Measurements from ENCODE around the gene FAM117B.
A peak's percentile ranks its signal among the peaks of the same experiment; 100 is the strongest.

FAM117B gene

DNA sequence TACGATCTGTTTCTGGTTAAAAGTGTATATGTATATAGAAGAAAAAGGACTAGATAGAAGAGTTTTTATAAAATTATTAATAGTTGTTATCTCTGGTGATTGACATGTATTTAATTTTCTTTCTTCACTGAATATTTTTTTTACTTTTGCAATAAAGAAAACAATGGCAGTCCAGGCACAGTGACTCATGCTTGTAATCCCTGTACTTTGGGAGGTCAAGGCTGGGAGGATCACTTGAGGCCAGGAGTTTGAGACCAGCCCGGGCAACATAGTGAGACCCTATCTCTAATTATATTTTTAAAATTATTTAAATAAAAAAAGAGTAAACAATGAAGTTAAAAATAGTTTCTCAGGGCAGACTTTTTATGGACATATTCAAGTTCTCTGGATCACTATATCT lies 114.7 kb downstream of the FAM117B start:
- no peak for TF ChIP-seq CTCF (IDR thresholded peaks at IDR 0.05; ENCODE audit: insufficient read depth, low read length, poor library complexity, severe bottlenecking)
- no peak for TF ChIP-seq EZH2phosphoT487 (conservative IDR thresholded peaks at IDR 0.05; ENCODE audit: low read length)
- Histone ChIP-seq H3K9ac (ENCODE audit: low read length) (no peak overlapping the region), H4K20me1 (ENCODE audit: low read depth, low read length) (no peaks in the 10 kb centered on the region), H3K27me3 (ENCODE audit: low read length) (no peaks in the 10 kb centered on the region), H3K79me2 (ENCODE audit: insufficient read depth, low read length) (no peaks in the 10 kb centered on the region), H3F3A (ENCODE audit: insufficient read depth) (no peaks in the 10 kb centered on the region), H3K4me2 (ENCODE audit: low read depth, low read length, poor library complexity, severe bottlenecking) (no peak overlapping the region), H2AFZ (ENCODE audit: low read depth, low read length, severe bottlenecking) (no peak overlapping the region), H3K9me3 (ENCODE audit: insufficient read depth, low read length) (no peaks in the 10 kb centered on the region), H3K27ac (ENCODE audit: low read depth, low read length) (no peak overlapping the region), H3K4me3 (ENCODE audit: insufficient read depth, low read length, poor library complexity, severe bottlenecking) (no peak overlapping the region), H3K36me3 (ENCODE audit: low read length) (no peaks in the 10 kb centered on the region), H3K9me2 (replicated peaks; ENCODE audit: insufficient read depth, low read length) (no peaks in the 10 kb centered on the region)

DNA sequence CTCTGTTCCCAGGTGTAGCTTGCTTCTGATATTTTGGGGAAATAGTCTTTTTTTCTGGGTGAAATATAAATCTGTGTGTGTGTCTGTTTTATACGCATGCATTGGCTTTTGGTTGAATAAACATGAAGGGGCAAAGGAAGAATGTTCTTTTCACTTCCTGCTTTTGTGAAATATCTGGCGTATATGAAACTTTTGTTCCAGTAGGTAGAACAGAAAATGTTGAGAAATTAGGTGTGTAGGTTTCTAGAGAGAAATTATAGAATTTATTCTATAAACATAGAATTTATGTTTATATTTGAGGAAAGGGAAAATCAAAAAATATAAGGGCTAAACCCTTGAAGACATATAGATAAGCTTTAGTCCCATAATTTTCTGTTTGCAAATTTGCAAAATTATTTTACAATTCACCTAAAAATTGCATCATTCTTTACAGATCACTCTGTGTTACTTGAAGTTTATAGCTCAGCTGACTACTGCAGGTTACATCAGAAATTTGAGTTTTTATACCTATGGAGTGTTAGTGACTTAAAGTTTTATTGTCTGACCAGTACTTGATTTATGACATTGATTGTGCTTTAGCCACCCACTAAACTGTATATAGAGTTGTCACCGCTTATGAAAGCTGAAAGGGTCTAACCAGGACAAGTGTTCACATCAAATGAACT lies 116.1 kb downstream of the FAM117B start:
- TF ChIP-seq EZH2phosphoT487 (conservative IDR thresholded peaks at IDR 0.05; ENCODE audit: low read length) (no peak), CTCF (IDR thresholded peaks at IDR 0.05; ENCODE audit: insufficient read depth, low read length, poor library complexity, severe bottlenecking) (no peak)
- no peak overlapping the region for H3K27ac ChIP-seq (ENCODE audit: low read depth, low read length)

DNA sequence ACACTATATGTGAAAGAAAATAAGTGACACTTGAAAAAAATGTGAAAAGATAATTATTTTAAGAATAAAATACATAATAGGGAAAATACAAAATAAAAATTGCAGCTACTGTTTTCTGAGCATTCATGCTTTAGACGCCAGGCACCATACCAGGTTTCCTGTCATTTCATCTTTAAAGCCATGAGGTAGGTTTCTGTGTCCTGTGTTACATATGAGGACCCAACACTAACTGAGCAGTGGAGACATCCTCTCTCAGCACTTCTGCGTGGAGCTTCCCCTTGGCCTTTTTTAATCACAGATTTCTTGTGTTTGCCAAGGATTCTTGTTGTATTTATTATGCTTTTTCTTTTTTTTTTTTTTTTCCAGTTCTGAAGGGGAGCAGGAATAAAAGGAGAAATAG lies 117.3 kb downstream of the FAM117B start:
- H2AFZ ChIP-seq (ENCODE audit: low read depth, low read length, severe bottlenecking) = no peak overlapping the region
- no peaks in the 10 kb centered on the region for H4K20me1 ChIP-seq (ENCODE audit: low read depth, low read length)
- H3K9ac ChIP-seq (ENCODE audit: low read length) = no peak overlapping the region
- no peaks in the 10 kb centered on the region for H3K79me2 ChIP-seq (ENCODE audit: insufficient read depth, low read length)
- no peaks in the 10 kb centered on the region for H3K36me3 ChIP-seq (ENCODE audit: low read length)
- no peaks in the 10 kb centered on the region for H3K27me3 ChIP-seq (ENCODE audit: low read length)
- H3K4me3 ChIP-seq (ENCODE audit: insufficient read depth, low read length, poor library complexity, severe bottlenecking) = no peak overlapping the region
- H3K4me2 ChIP-seq (ENCODE audit: low read depth, low read length, poor library complexity, severe bottlenecking) = no peak overlapping the region
- TF ChIP-seq EZH2phosphoT487 (conservative IDR thresholded peaks at IDR 0.05; ENCODE audit: low read length) = no peak
- no peak for TF ChIP-seq CTCF (IDR thresholded peaks at IDR 0.05; ENCODE audit: insufficient read depth, low read length, poor library complexity, severe bottlenecking)
- no peak overlapping the region for H3K27ac ChIP-seq (ENCODE audit: low read depth, low read length)
- H3F3A ChIP-seq (ENCODE audit: insufficient read depth) = no peaks in the 10 kb centered on the region
- H3K9me3 ChIP-seq (ENCODE audit: insufficient read depth, low read length) = no peaks in the 10 kb centered on the region
- no peaks in the 10 kb centered on the region for H3K9me2 ChIP-seq (replicated peaks; ENCODE audit: insufficient read depth, low read length)

More for the DNA sequence above, 116.1 kb downstream of the FAM117B start:
- no peaks in the 10 kb centered on the region for H3K27me3 ChIP-seq (ENCODE audit: low read length)
- peak overlapping the region; percentile 36 for H3K4me2 ChIP-seq (ENCODE audit: low read depth, low read length, poor library complexity, severe bottlenecking)
- no peaks in the 10 kb centered on the region for H3K9me3 ChIP-seq (ENCODE audit: insufficient read depth, low read length)
- H3K79me2 ChIP-seq (ENCODE audit: insufficient read depth, low read length) = no peaks in the 10 kb centered on the region
- H3K4me3 ChIP-seq (ENCODE audit: insufficient read depth, low read length, poor library complexity, severe bottlenecking) = no peak overlapping the region
- no peaks in the 10 kb centered on the region for H3F3A ChIP-seq (ENCODE audit: insufficient read depth)
- H3K36me3 ChIP-seq (ENCODE audit: low read length) = no peaks in the 10 kb centered on the region
- no peaks in the 10 kb centered on the region for H3K9me2 ChIP-seq (replicated peaks; ENCODE audit: insufficient read depth, low read length)
- peak overlapping the region; percentile 68 for H2AFZ ChIP-seq (ENCODE audit: low read depth, low read length, severe bottlenecking)
- no peaks in the 10 kb centered on the region for H4K20me1 ChIP-seq (ENCODE audit: low read depth, low read length)
- no peak overlapping the region for H3K9ac ChIP-seq (ENCODE audit: low read length)
